HEK293 (cell line): ENCODE data around the gene TUBB3.

ENCODE experiments used
- CTCF ChIA-PET: fragments of 350-600 bp; formaldehyde crosslinking; extraction: SDS; loops from one replicate; lab custom pipeline; 2021; ENCODE audit warnings: antibody characterized with exemption; lab: Yijun Ruan, JAX
- POLR2A ChIA-PET: fragments of 300-600 bp; formaldehyde crosslinking; extraction: SDS; loops from one replicate; lab custom pipeline; 2020; ENCODE audit warnings: antibody characterized with exemption, inconsistent platforms; lab: Yijun Ruan, JAX
- H3K27ac ChIP-seq: fragments of 200-500 bp; sonication (Bioruptor generic); 2 replicates; pipeline ENCODE4 v1.5.1; 2014; ENCODE audit warnings: low read depth, low read length, control low read depth, inconsistent platforms; ENCODE audit errors: extremely low read depth
- H3K36me3 ChIP-seq, 2 experiments: fragments of 200-500 bp in 1 of 2; sonication (Bioruptor generic) in 1 of 2; 1 replicate in 1 of 2; 2 replicates in 1 of 2; pipeline ENCODE4 v1.5.1; 2014 to 2017; ENCODE audit warnings: inconsistent platforms in 2 of 2, low read length in 2 of 2; ENCODE audit not compliant: control insufficient read depth in 2 of 2, insufficient read depth in 1 of 2
- H3K4me1 ChIP-seq: fragments of 200-500 bp; sonication (Bioruptor generic); 2 replicates; pipeline ENCODE4 v1.5.1; 2014; ENCODE audit warnings: mild to moderate bottlenecking, low read length, inconsistent platforms; ENCODE audit not compliant: control insufficient read depth, insufficient read depth
- H3K4me3 ChIP-seq: 2 replicates; pipeline ENCODE4 v1.5.1; 2011; ENCODE audit warnings: low read depth, mild to moderate bottlenecking, control low read depth, low read length, moderate library complexity
- H3K9me3 ChIP-seq: fragments of 200-500 bp; sonication (Bioruptor generic); 2 replicates; pipeline ENCODE4 v1.5.1; 2014; ENCODE audit warnings: low read depth, low read length, inconsistent platforms; ENCODE audit not compliant: control insufficient read depth, insufficient read depth
- AEBP2 ChIP-seq: fragments of 450-650 bp; formaldehyde crosslinking; IDR thresholded peaks from 2 replicates; pipeline ENCODE4 v1.5.1; 2016; ENCODE audit warnings: missing biosample characterization, missing genetic modification characterization, borderline replicate concordance
- BCL6B ChIP-seq: fragments of 450-650 bp; formaldehyde crosslinking; IDR thresholded peaks from 2 replicates; pipeline ENCODE4 v1.5.1; 2017; ENCODE audit warnings: missing biosample characterization, missing genetic modification characterization
- MEIS1 ChIP-seq: sonication (generic); formaldehyde crosslinking; IDR thresholded peaks from 2 replicates; pipeline ENCODE4 v1.8.1; 2022; ENCODE audit warnings: missing genetic modification reagents, mild to moderate bottlenecking, borderline replicate concordance
- OSR2 ChIP-seq: fragments of 450-650 bp; formaldehyde crosslinking; IDR thresholded peaks from 2 replicates; pipeline ENCODE4 v1.5.1; 2016; ENCODE audit warnings: missing biosample characterization, missing genetic modification characterization
- PRDM10 ChIP-seq: fragments of 450-650 bp; formaldehyde crosslinking; IDR thresholded peaks from 2 replicates; pipeline ENCODE4 v1.5.1; 2016; ENCODE audit warnings: missing biosample characterization, missing genetic modification characterization
- PRDM2 ChIP-seq: fragments of 450-650 bp; formaldehyde crosslinking; IDR thresholded peaks from 2 replicates; pipeline ENCODE4 v1.5.1; 2016; ENCODE audit warnings: missing biosample characterization, missing genetic modification characterization, borderline replicate concordance
- PRDM4 ChIP-seq: fragments of 450-650 bp; formaldehyde crosslinking; IDR thresholded peaks from 2 replicates; pipeline ENCODE4 v1.5.1; 2017; ENCODE audit warnings: missing biosample characterization, missing genetic modification characterization
- SCRT1 ChIP-seq: fragments of 450-650 bp; formaldehyde crosslinking; IDR thresholded peaks from 2 replicates; pipeline ENCODE4 v1.5.1; 2016; ENCODE audit warnings: missing biosample characterization, missing genetic modification characterization, borderline replicate concordance
- TCF7L2 ChIP-seq: IDR thresholded peaks from 2 replicates; pipeline ENCODE4 v1.6.1; 2011; ENCODE audit warnings: low read depth, mild to moderate bottlenecking, inconsistent platforms, low read length, moderate library complexity, borderline replicate concordance
- ZIC2 ChIP-seq: fragments of 450-650 bp; formaldehyde crosslinking; IDR thresholded peaks from 2 replicates; pipeline ENCODE4 v1.5.1; 2016; ENCODE audit warnings: missing biosample characterization, missing genetic modification characterization
- ZNF16 ChIP-seq: fragments of 450-650 bp; formaldehyde crosslinking; IDR thresholded peaks from 2 replicates; pipeline ENCODE4 v1.5.1; 2016; ENCODE audit warnings: low read depth, missing biosample characterization, missing genetic modification characterization
- ZNF404 ChIP-seq: fragments of 450-650 bp; formaldehyde crosslinking; IDR thresholded peaks from 2 replicates; pipeline ENCODE4 v1.5.1; 2017; ENCODE audit warnings: missing biosample characterization, missing genetic modification characterization
- ZNF426 ChIP-seq: fragments of 450-650 bp; formaldehyde crosslinking; IDR thresholded peaks from 2 replicates; pipeline ENCODE4 v1.5.1; 2017; ENCODE audit warnings: missing biosample characterization, missing genetic modification characterization, mild to moderate bottlenecking, inconsistent platforms, moderate library complexity
- ZNF433 ChIP-seq: fragments of 450-650 bp; formaldehyde crosslinking; IDR thresholded peaks from 2 replicates; pipeline ENCODE4 v1.5.1; 2016; ENCODE audit warnings: missing biosample characterization, missing genetic modification characterization, low read depth
- ZNF514 ChIP-seq: fragments of 450-650 bp; formaldehyde crosslinking; IDR thresholded peaks from 2 replicates; pipeline ENCODE4 v1.5.1; 2016; ENCODE audit warnings: missing biosample characterization, missing genetic modification characterization
- ZNF571 ChIP-seq: fragments of 450-650 bp; formaldehyde crosslinking; IDR thresholded peaks from 2 replicates; pipeline ENCODE4 v1.5.0; 2017; ENCODE audit warnings: missing biosample characterization, missing genetic modification characterization
- ZNF621 ChIP-seq: fragments of 450-650 bp; formaldehyde crosslinking; IDR thresholded peaks from 2 replicates; pipeline ENCODE4 v1.5.1; 2017; ENCODE audit warnings: missing biosample characterization, missing genetic modification characterization
- ZNF692 ChIP-seq: fragments of 450-650 bp; formaldehyde crosslinking; IDR thresholded peaks from 2 replicates; pipeline ENCODE4 v1.5.1; 2016; ENCODE audit warnings: missing biosample characterization, missing genetic modification characterization
- ZNF776 ChIP-seq: fragments of 450-650 bp; formaldehyde crosslinking; IDR thresholded peaks from 2 replicates; pipeline ENCODE4 v1.5.0; 2017; ENCODE audit warnings: missing biosample characterization, missing genetic modification characterization, borderline replicate concordance
- ZSCAN16 ChIP-seq: fragments of 450-650 bp; formaldehyde crosslinking; IDR thresholded peaks from 2 replicates; pipeline ENCODE4 v1.5.1; 2016; ENCODE audit warnings: missing biosample characterization, missing genetic modification characterization

TUBB3 gene

GRCh38 chr16:89936034-89936433 lies 12.9 kb downstream of the TUBB3 start (continued):
- TF ChIP-seq PRDM2 (tag by site-specific recombination), result no peak
- TF ChIP-seq AEBP2, result no peak
- TF ChIP-seq, all 188 proteins: peak for 0

- Histone ChIP-seq H3K4me1 (no peaks in the 10 kb centered on the region), H3K9me3 (no peaks in the 10 kb centered on the region), H3K4me3 (no peak overlapping the region), H3K36me3 (peaks cover 0 to 5% of the 10 kb centered on the region in 2 experiments; a peak in 1 of 3 replicates), H3K27ac (no peak overlapping the region)
- POLR2A ChIA-PET, result no interaction called here
- TF ChIP-seq MEIS1 (CRISPR knock-in tag), result no peak
- TF ChIP-seq ZNF621 (tag by site-specific recombination), result no peak
- no peak for TF ChIP-seq ZNF514 (tag by site-specific recombination)
- no peak for TF ChIP-seq ZNF571 (tag by site-specific recombination)
- no peak for TF ChIP-seq ZNF776 (tag by site-specific recombination)
- TF ChIP-seq ZNF426, result no peak
- no peak for TF ChIP-seq SCRT1 (tag by site-specific recombination)
- TF ChIP-seq PRDM10 (tag by site-specific recombination), result no peak
- no peak for TF ChIP-seq ZIC2 (tag by site-specific recombination)
- TF ChIP-seq PRDM4 (tag by site-specific recombination), result no peak
- TF ChIP-seq TCF7L2, result no peak
- no peak for TF ChIP-seq ZNF404
- TF ChIP-seq ZNF692 (tag by site-specific recombination), result no peak
- TF ChIP-seq ZNF433, result no peak
- TF ChIP-seq BCL6B (tag by site-specific recombination), result no peak
- TF ChIP-seq ZSCAN16 (tag by site-specific recombination), result no peak
- no peak for TF ChIP-seq ZNF16 (tag by site-specific recombination)
- TF ChIP-seq OSR2, result no peak
- CTCF ChIA-PET, result no interaction called here
Observed at GRCh38 chr16:89936508-89936907, 13.4 kb downstream of the TUBB3 start.
